Sigmoid colon (tissue), 4 donors: ENCODE results near the gene SAP30BP.

ENCODE experiments used
- EP300 ChIP-seq, 4 donors: sonication (generic); formaldehyde crosslinking; IDR thresholded peaks; one replicate each; pipeline ENCODE4 v1.6.1; 2017; ENCODE audit warnings: antibody characterized with exemption in 4 of 4
- POLR2A ChIP-seq, 2 donors: fragments of 450-650 bp; IDR thresholded peaks; one replicate each; pipeline ENCODE4 v1.6.1; 2016; ENCODE audit warnings: antibody characterized with exemption in 2 of 2, mild to moderate bottlenecking in 2 of 2, moderate library complexity in 2 of 2
- POLR2AphosphoS5 ChIP-seq, 4 donors: sonication (generic); formaldehyde crosslinking; IDR thresholded peaks; one replicate each; pipeline ENCODE4 v1.6.1; 2017; ENCODE audit warnings: antibody characterized with exemption in 4 of 4
- TF ChIP-seq, protein P1 (sequence below), 4 experiments: fragments of 450-650 bp in 3 of 4; fragments of 200-600 bp in 1 of 4; IDR thresholded peaks; one replicate each; pipeline ENCODE4 v1.5.1; 2016 to 2019; ENCODE audit warnings: antibody characterized with exemption in 4 of 4, mild to moderate bottlenecking in 3 of 4, moderate library complexity in 2 of 4

DNA sequence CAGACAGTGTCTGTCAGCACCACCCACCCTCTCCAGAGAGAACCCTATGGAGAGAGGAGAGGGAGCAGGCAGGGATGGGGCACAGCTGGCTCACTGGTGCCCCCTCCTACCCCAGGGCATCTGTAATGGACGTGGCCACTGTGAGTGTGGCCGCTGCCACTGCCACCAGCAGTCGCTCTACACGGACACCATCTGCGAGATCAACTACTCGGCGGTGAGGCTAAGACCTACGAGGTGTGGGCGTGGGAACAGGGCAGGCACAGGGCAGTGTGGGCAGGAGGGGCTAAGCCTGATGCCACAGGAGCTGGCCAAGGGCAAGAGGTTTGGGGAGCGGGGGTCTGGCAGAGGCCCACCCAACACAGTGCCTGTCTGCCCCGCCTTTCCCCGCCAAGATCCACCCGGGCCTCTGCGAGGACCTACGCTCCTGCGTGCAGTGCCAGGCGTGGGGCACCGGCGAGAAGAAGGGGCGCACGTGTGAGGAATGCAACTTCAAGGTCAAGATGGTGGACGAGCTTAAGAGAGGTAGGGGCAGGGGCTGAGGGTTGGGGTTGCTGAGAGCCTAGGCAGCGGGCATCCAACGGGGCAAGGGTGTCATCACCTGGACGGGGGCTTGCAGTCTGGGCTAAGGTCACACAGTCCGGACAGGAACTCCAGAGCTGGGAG lies 69.2 kb downstream of the SAP30BP start:
- TF ChIP-seq POLR2A (IDR thresholded peaks at IDR 0.05) (no peak), POLR2AphosphoS5 (IDR thresholded peaks at IDR 0.05) (no peak), EP300 (IDR thresholded peaks at IDR 0.05) (no peak)
- TF ChIP-seq, protein P1, sequence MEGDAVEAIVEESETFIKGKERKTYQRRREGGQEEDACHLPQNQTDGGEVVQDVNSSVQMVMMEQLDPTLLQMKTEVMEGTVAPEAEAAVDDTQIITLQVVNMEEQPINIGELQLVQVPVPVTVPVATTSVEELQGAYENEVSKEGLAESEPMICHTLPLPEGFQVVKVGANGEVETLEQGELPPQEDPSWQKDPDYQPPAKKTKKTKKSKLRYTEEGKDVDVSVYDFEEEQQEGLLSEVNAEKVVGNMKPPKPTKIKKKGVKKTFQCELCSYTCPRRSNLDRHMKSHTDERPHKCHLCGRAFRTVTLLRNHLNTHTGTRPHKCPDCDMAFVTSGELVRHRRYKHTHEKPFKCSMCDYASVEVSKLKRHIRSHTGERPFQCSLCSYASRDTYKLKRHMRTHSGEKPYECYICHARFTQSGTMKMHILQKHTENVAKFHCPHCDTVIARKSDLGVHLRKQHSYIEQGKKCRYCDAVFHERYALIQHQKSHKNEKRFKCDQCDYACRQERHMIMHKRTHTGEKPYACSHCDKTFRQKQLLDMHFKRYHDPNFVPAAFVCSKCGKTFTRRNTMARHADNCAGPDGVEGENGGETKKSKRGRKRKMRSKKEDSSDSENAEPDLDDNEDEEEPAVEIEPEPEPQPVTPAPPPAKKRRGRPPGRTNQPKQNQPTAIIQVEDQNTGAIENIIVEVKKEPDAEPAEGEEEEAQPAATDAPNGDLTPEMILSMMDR (IDR thresholded peaks at IDR 0.05): no peak
